C4-2B (cell line): ENCODE measurements around the gene DYNC2LI1.

Source experiments
- CTCF ChIP-seq: fragments of 450-650 bp; conservative IDR thresholded peaks from 2 replicates; pipeline ENCODE4 v1.5.1; 2017; ENCODE audit warnings: mild to moderate bottlenecking
- ZFX ChIP-seq: fragments of 450-650 bp; IDR thresholded peaks from 2 replicates; pipeline ENCODE4 v1.6.1; 2017

GRCh38 chr2:43839776-43840564 lies 66.1 kb downstream of the DYNC2LI1 start:
- no peak for TF ChIP-seq CTCF
- TF ChIP-seq ZFX = no peak
